Calu3 (cell line): ENCODE measurements around the gene MRPL43. TPM values are rescaled to one million over a fixed set of nuclear protein-coding genes. Genes with fewer than 3 reads are reported as not detected.

Experiments
- BruUV-seq: library from RNA; stranded (reverse); fragments of 400-500 nt; replicated peaks from 2 replicates; lab custom pipeline; 2021; lab: Mats Ljungman, UMichigan
- CTCF ChIA-PET: fragments of 300-600 bp; sonication (Branson Sonifier 250); formaldehyde crosslinking; loops from one replicate; lab custom pipeline; 2022; ENCODE audit warnings: antibody characterized with exemption; lab: Charles Lee
- DNase-seq: peaks from one replicate; pipeline ENCODE4 v3.0.0; 2022
- H3K27ac Mint-ChIP-seq: one replicate; pipeline ENCODE4 v1.8.0; 2022; ENCODE audit warnings: mixed read lengths; ENCODE audit not compliant: unreplicated experiment
- H3K27me3 Mint-ChIP-seq: one replicate; pipeline ENCODE4 v1.8.0; 2022; ENCODE audit warnings: mixed read lengths; ENCODE audit not compliant: unreplicated experiment
- H3K36me3 Mint-ChIP-seq: one replicate; pipeline ENCODE4 v1.8.0; 2022; ENCODE audit warnings: mild to moderate bottlenecking, moderate library complexity, mixed read lengths; ENCODE audit not compliant: insufficient read depth, unreplicated experiment
- H3K4me1 Mint-ChIP-seq: one replicate; pipeline ENCODE4 v1.8.0; 2022; ENCODE audit warnings: mild to moderate bottlenecking, low read depth, mixed read lengths; ENCODE audit not compliant: unreplicated experiment
- H3K4me3 Mint-ChIP-seq: one replicate; pipeline ENCODE4 v1.8.0; 2022; ENCODE audit warnings: mild to moderate bottlenecking, low read depth, moderate library complexity, mixed read lengths; ENCODE audit not compliant: unreplicated experiment
- H3K9me3 Mint-ChIP-seq: one replicate; pipeline ENCODE4 v1.8.0; 2022; ENCODE audit warnings: low read depth, mixed read lengths; ENCODE audit not compliant: unreplicated experiment
- CTCF ChIP-seq: fragments of 200-600 bp; IDR thresholded peaks from one replicate; pipeline ENCODE4 v1.8.0; 2022; ENCODE audit warnings: antibody characterized with exemption; ENCODE audit not compliant: unreplicated experiment
- intact Hi-C: fragments of 100-400 bp; cut with micrococcal nuclease; formaldehyde crosslinking; loops from one replicate; pipeline ENCODE4 v1.10.0; 2022; ENCODE audit not compliant: unreplicated experiment
- total RNA-seq: library from RNA; stranded (reverse); gene quantifications from 2 replicates; pipeline ENCODE4 v1.2.3, GENCODE V29; 2022

The MRPL43 gene
- total RNA-seq, 1 experiment from 2014 or later = 44.7 TPM

- Mint-ChIP-seq H3K4me3 (no peak overlapping the region), H3K9me3 (no peaks in the 10 kb centered on the region), H3K27ac (no peak overlapping the region), H3K36me3 (peaks cover 18% of the 10 kb centered on the region), H3K27me3 (no peaks in the 10 kb centered on the region), H3K4me1 (peaks cover 11% of the 10 kb centered on the region)
- no peak for TF ChIP-seq CTCF
- intact Hi-C loops = no loop called here
- no TSS peak for BruUV-seq
- DNase-seq = no peak
- CTCF ChIA-PET = no interaction called here
Observed at GRCh38 chr10:100980711-100981110, 6.6 kb downstream of the MRPL43 start.

- H3K36me3 Mint-ChIP-seq = peaks cover 18% of the 10 kb centered on the region
- CTCF ChIA-PET = no interaction called here
- no peak overlapping the region for H3K4me3 Mint-ChIP-seq
Observed at GRCh38 chr10:100980311-100980710, 7.0 kb downstream of the MRPL43 start.

DNA sequence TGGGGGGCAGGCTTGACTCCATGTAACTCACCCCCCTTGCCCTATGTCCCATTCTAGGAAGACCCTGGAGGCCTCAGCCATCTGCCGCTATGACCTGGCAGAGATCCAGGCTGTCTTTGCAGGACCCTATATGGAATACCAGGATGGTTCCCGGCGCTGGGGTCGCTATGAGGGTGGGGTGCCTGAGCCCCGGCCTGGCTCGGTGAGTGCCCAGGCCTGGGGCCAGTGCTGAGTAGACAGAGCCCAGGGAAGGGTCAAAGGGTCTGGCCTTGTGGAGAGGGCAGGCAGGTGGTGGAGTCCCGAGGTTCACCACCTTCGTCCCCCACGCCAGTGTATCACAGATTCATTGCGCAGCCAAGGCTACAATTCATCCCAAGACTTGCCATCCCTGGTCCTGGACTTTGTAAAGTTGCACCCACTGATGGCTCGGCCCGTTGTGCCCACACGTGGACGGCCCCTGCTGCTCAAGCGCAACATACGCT is 7.5 kb downstream of the MRPL43 start:
- intact Hi-C loops = no loop called here
- H3K27ac Mint-ChIP-seq = no peak overlapping the region
- no peak for DNase-seq
- BruUV-seq = no TSS peak
- no peaks in the 10 kb centered on the region for H3K27me3 Mint-ChIP-seq
- no peaks in the 10 kb centered on the region for H3K9me3 Mint-ChIP-seq
- H3K36me3 Mint-ChIP-seq = peaks cover 18% of the 10 kb centered on the region
- CTCF ChIA-PET = no interaction called here
- H3K4me3 Mint-ChIP-seq = no peak overlapping the region
- no peak for TF ChIP-seq CTCF
- peaks cover 11% of the 10 kb centered on the region for H3K4me1 Mint-ChIP-seq

More at GRCh38 chr10:100980311-100980710, 7.0 kb downstream of the MRPL43 start:
- intact Hi-C loops = no loop called here
- TF ChIP-seq CTCF = no peak
- Mint-ChIP-seq H3K27ac (no peak overlapping the region), H3K4me1 (peaks cover 11% of the 10 kb centered on the region), H3K9me3 (no peaks in the 10 kb centered on the region), H3K27me3 (no peaks in the 10 kb centered on the region)
- no TSS peak for BruUV-seq
- DNase-seq = no peak

- Mint-ChIP-seq H3K36me3 (peaks cover 14% of the 10 kb centered on the region), H3K27me3 (no peaks in the 10 kb centered on the region), H3K4me3 (no peak overlapping the region), H3K4me1 (peaks cover 11% of the 10 kb centered on the region), H3K27ac (no peak overlapping the region), H3K9me3 (no peaks in the 10 kb centered on the region)
- CTCF ChIA-PET = no interaction called here
- no peak for TF ChIP-seq CTCF
- DNase-seq = no peak
- intact Hi-C loops = no loop called here
- BruUV-seq = no TSS peak
Observed at GRCh38 chr10:100978901-100979195, 8.4 kb downstream of the MRPL43 start.
